Kidney (tissue), 14 donors: ENCODE data around the gene CRYZ. TPM values are rescaled to one million over a fixed set of nuclear protein-coding genes. Genes with fewer than 3 reads are reported as not detected.

ENCODE experiments used
- DNase-seq, 5 donors: peaks; one replicate each; pipeline ENCODE4 v3.0.0-alpha.2; 2013 to 2020
- FAIRE-seq: peaks from 2 replicates; lab custom pipeline; 2012; peaks lifted over from hg19 to GRCh38; lab: Jason Lieb, UNC
- H3K27ac ChIP-seq, 2 donors: one replicate each; pipeline ENCODE4 v1.7.0; 2013; ENCODE audit warnings: low read depth in 2 of 2, low read length in 2 of 2, inconsistent platforms in 1 of 2
- H3K27me3 ChIP-seq: one replicate; pipeline ENCODE4 v1.7.1; 2013; ENCODE audit warnings: low read length, inconsistent platforms; ENCODE audit not compliant: control insufficient read depth, insufficient read depth
- H3K36me3 ChIP-seq, 3 donors: one replicate each; pipeline versions ENCODE4 v1.7.0 to v1.7.1; 2013; ENCODE audit warnings: low read length in 3 of 3, control low read depth in 1 of 3, inconsistent platforms in 1 of 3; ENCODE audit not compliant: insufficient read depth in 3 of 3, control insufficient read depth in 2 of 3
- H3K4me1 ChIP-seq, 3 donors: one replicate each; pipeline versions ENCODE4 v1.7.0 to v1.7.1; 2013; ENCODE audit warnings: low read length in 3 of 3, inconsistent platforms in 1 of 3, low read depth in 1 of 3; ENCODE audit not compliant: control insufficient read depth in 2 of 3, insufficient read depth in 2 of 3
- H3K4me3 ChIP-seq, 3 donors: one replicate each; pipeline versions ENCODE4 v1.7.0 to v1.8.1; 2013; ENCODE audit warnings: low read length in 3 of 3, control low read depth in 1 of 3, inconsistent platforms in 1 of 3
- H3K9ac ChIP-seq, 3 donors: one replicate each; pipeline versions ENCODE4 v1.7.0 to v1.7.1; 2013; ENCODE audit warnings: low read length in 3 of 3, control low read depth in 1 of 3, inconsistent platforms in 1 of 3
- H3K9me3 ChIP-seq, 3 donors: one replicate each; pipeline versions ENCODE4 v1.7.0 to v1.7.1; 2013; ENCODE audit warnings: low read length in 3 of 3, control low read depth in 1 of 3, inconsistent platforms in 1 of 3; ENCODE audit not compliant: control insufficient read depth in 2 of 3, insufficient read depth in 1 of 3
- CTCF ChIP-seq: IDR thresholded peaks from 3 replicates; pipeline ENCODE4 v1.5.1; 2012; ENCODE audit warnings: mild to moderate bottlenecking, moderate library complexity, borderline replicate concordance; ENCODE audit not compliant: insufficient read depth; ENCODE audit errors: extremely low read depth
- intact Hi-C: fragments of 100-400 bp; cut with DNase I; formaldehyde crosslinking; loops from one replicate; pipeline ENCODE4 v1.11.1; 2022
- polyA plus RNA-seq: library from polyadenylated mRNA; stranded (reverse); fragments of 350-450 nt; fragmentation: Illumina TruSeq; extraction: RNeasy Lipid Tissue Mini Kit (QIAGEN cat#74804); gene quantifications from one replicate; pipeline ENCODE4 v1.2.3, GENCODE V29; 2014; ENCODE audit warnings: low read depth, low replicate concordance; ENCODE audit not compliant: insufficient read depth
- total RNA-seq: library from RNA; stranded (reverse); fragmentation: NEBNext Ultra II Directional; extraction: Animal tissue kit (Norgen Biotek cat#: 25700); gene quantifications from one replicate; pipeline ENCODE4 v1.2.1, GENCODE V29; 2021
- donor health status: control.
- donor health status: control.
- donor health status: control.
- donor health status: control.
- donor health status: control.
- donor health status: DM: yes; HTN: yes; CAD: no.
- donor health status: Normal renal cell carcinoma (clear cell type).

Gene CRYZ
- total and polyA plus RNA-seq, 2 donors from 2014 or later: 160 to 207 TPM

GRCh38 chr1:74726063-74726462 lies 6.8 kb downstream of the CRYZ start:
- intact Hi-C loops: no loop called here
- Histone ChIP-seq H3K4me1 (peaks cover 0 to 3% (median 0%) of the 10 kb centered on the region in 3 donors), H3K36me3 (peaks cover 4 to 39% (median 21%) of the 10 kb centered on the region in 3 donors), H3K9me3 (no peaks in the 10 kb centered on the region), H3K4me3 (no peak overlapping the region), H3K9ac (no peak overlapping the region), H3K27me3 (no peaks in the 10 kb centered on the region), H3K27ac (no peak overlapping the region)
- no peak for FAIRE-seq
- TF ChIP-seq CTCF: no peak
- no peak for DNase-seq

- FAIRE-seq (no peak), DNase-seq (no peak)
- TF ChIP-seq CTCF: no peak
- peaks cover 5 to 79% (median 49%) of the 10 kb centered on the region in 3 donors for H3K36me3 ChIP-seq
- no peak overlapping the region for H3K4me3 ChIP-seq
- H3K4me1 ChIP-seq: no peaks in the 10 kb centered on the region
- intact Hi-C loops: no loop called here
- H3K9ac ChIP-seq: no peak overlapping the region
- no peaks in the 10 kb centered on the region for H3K9me3 ChIP-seq
- H3K27ac ChIP-seq: no peak overlapping the region
- H3K27me3 ChIP-seq: no peaks in the 10 kb centered on the region
Observed at GRCh38 chr1:74717626-74718025, 15.2 kb downstream of the CRYZ start.

- DNase-seq: no peak
- TF ChIP-seq CTCF: no peak
- H3K9me3 ChIP-seq: no peaks in the 10 kb centered on the region
- intact Hi-C loops: no loop called here
- H3K9ac ChIP-seq: no peak overlapping the region
- no peak overlapping the region for H3K27ac ChIP-seq
- no peaks in the 10 kb centered on the region for H3K27me3 ChIP-seq
- no peak for FAIRE-seq
- H3K4me1 ChIP-seq: no peaks in the 10 kb centered on the region
- H3K36me3 ChIP-seq: peaks cover 5 to 77% (median 48%) of the 10 kb centered on the region in 3 donors
- no peak overlapping the region for H3K4me3 ChIP-seq
Observed at GRCh38 chr1:74716822-74717221, 16.0 kb downstream of the CRYZ start.

DNA sequence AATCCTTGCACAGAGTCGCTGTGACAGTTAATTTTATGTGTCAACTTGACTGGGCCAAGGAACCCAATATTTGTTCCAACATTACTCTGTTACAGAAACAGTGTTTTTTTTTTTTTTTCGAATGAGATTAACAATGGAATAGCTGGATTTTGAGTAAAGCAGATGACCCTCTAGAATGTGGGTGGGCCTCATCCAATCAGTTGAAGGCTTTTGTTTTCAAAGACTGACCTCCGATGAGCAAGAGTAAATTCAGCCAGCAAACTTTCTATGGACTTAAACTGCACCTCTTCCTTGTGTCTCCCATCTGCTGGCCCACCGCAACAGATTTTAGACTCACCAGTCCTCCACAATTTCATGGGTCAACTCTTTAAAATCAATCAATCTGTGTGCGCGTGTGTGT lies 17.0 kb downstream of the CRYZ start:
- no peak for TF ChIP-seq CTCF
- H3K27me3 ChIP-seq: no peaks in the 10 kb centered on the region
- FAIRE-seq (no peak), DNase-seq (no peak)
- intact Hi-C loops: no loop called here
- no peaks in the 10 kb centered on the region for H3K9me3 ChIP-seq
- H3K9ac ChIP-seq: no peak overlapping the region
- H3K27ac ChIP-seq: no peak overlapping the region
- H3K4me3 ChIP-seq: no peak overlapping the region
- H3K4me1 ChIP-seq: no peaks in the 10 kb centered on the region
- peaks cover 5 to 77% (median 47%) of the 10 kb centered on the region in 3 donors for H3K36me3 ChIP-seq
